AG04449 (cell line): Measurements from ENCODE around the gene NEURL1.

ENCODE experiments used
- CTCF ChIA-PET: fragments of 350-600 bp; formaldehyde crosslinking; extraction: SDS; loops from one replicate; lab custom pipeline; 2021; ENCODE audit warnings: antibody characterized with exemption; lab: Yijun Ruan, JAX
- POLR2A ChIA-PET: fragments of 400-600, 350-600 bp; formaldehyde crosslinking; extraction: SDS; loops from one replicate; lab custom pipeline; 2020; ENCODE audit warnings: antibody characterized with exemption, inconsistent platforms; lab: Yijun Ruan, JAX
- DNase-seq: peaks from one replicate; pipeline ENCODE4 v3.0.0-alpha.2; 2010; ENCODE audit warnings: low read depth, low spot score
- H3K4me3 ChIP-seq: 2 replicates; pipeline ENCODE4 v1.5.1; 2011; ENCODE audit warnings: low read depth, mild to moderate bottlenecking, control low read depth, low read length
- TF ChIP-seq, protein P1 (sequence below): IDR thresholded peaks from one replicate; pipeline ENCODE4 v1.5.1; 2011; ENCODE audit warnings: mild to moderate bottlenecking, moderate library complexity, low read length, control low read depth, inconsistent platforms; ENCODE audit not compliant: insufficient read depth; ENCODE audit errors: missing control alignments

NEURL1 gene

DNA sequence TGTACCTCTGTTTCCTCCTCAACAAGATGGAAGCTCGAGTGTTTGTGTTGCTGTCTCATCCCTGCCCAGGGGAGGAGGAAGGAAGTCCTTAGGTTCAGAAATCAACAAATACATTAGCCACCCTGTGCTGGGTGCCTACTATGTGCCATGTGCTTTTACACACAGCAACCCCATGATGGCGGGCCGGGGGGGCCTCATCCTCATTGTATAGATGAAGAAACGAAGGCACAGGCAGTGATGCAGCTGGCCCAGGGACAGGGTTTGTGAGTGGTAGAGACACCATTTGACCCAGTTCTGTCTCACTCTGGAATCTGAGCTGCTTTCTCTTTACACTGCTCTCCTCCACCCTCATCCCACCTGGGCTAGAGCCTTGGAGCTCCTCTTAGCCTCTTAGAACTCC is 39.5 kb upstream of the NEURL1 start:
- ChIA-PET POLR2A (no interaction called here), CTCF (interaction anchor here (1.1 to 6.8 kb wide), 2 partner anchors 27 to 31 kb away, joined by 3 to 84 read pairs; no protein-coding TSS in a partner anchor)
- no peak for DNase-seq
- TF ChIP-seq, protein P1, sequence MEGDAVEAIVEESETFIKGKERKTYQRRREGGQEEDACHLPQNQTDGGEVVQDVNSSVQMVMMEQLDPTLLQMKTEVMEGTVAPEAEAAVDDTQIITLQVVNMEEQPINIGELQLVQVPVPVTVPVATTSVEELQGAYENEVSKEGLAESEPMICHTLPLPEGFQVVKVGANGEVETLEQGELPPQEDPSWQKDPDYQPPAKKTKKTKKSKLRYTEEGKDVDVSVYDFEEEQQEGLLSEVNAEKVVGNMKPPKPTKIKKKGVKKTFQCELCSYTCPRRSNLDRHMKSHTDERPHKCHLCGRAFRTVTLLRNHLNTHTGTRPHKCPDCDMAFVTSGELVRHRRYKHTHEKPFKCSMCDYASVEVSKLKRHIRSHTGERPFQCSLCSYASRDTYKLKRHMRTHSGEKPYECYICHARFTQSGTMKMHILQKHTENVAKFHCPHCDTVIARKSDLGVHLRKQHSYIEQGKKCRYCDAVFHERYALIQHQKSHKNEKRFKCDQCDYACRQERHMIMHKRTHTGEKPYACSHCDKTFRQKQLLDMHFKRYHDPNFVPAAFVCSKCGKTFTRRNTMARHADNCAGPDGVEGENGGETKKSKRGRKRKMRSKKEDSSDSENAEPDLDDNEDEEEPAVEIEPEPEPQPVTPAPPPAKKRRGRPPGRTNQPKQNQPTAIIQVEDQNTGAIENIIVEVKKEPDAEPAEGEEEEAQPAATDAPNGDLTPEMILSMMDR = no peak
- no peak overlapping the region for H3K4me3 ChIP-seq

DNA sequence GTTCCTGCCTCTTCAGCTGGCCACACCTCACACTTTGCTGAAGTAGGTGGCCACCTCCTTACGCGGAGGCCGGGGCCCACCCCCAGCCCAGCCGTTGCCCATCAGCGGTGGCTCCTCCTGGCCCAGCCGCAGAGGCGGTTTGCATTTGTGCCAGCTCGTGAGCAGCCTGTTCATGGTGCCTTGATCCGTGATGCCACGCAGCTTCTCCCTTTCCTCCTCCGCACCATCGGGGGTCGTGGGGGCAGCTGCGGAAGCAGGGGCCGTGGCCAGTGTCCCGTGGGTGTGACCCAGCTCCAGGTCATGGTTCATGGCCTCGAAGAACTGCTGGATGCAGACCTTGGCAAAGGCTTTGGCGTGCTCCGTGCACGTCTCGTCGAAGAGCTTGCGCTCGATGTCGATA is 38.3 kb upstream of the NEURL1 start:
- CTCF ChIA-PET = interaction anchor here (0.9 to 1.4 kb wide), 3 partner anchors 14 to 27 kb away, joined by 3 to 4 read pairs (median 4); no protein-coding TSS in a partner anchor
- POLR2A ChIA-PET = no interaction called here
- no peak overlapping the region for H3K4me3 ChIP-seq
- no peak for DNase-seq
- TF ChIP-seq, protein P1 = no peak

DNA sequence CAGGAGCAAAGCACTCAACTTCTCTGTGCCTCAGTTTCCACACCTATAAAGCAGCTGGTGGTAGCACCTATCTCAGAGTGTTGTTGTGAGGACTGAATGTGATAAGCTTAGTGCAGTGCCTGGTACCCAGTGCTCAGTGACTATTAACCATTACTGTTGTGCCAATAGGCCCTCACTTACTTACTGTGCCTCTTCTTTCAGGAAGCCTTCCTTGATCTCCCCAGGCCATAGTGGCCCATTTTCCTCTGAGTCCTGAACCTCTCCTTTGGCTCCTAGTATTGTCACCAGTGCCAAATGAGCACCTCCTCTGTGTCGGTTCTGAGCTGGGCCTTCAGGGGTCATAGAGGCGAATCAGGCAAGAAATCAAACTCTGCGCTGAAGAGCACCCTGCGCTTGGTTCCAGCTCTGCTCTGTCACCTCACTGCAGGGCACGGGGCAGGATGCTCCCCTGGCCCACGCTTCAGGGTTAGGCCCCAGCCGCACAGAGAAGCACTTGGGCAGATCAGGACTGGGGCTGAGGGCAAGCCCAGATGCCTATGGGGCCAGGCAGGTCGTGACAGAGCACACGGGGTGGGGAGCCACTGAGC is 37.3 kb upstream of the NEURL1 start:
- H3K4me3 ChIP-seq = no peak overlapping the region
- ChIA-PET POLR2A (no interaction called here), CTCF (interaction anchor here (0.9 to 1.4 kb wide), 4 partner anchors 13 to 29 kb away, joined by 3 to 4 read pairs (median 4); no protein-coding TSS in a partner anchor)
- TF ChIP-seq, protein P1 = no peak
- DNase-seq = no peak

DNA sequence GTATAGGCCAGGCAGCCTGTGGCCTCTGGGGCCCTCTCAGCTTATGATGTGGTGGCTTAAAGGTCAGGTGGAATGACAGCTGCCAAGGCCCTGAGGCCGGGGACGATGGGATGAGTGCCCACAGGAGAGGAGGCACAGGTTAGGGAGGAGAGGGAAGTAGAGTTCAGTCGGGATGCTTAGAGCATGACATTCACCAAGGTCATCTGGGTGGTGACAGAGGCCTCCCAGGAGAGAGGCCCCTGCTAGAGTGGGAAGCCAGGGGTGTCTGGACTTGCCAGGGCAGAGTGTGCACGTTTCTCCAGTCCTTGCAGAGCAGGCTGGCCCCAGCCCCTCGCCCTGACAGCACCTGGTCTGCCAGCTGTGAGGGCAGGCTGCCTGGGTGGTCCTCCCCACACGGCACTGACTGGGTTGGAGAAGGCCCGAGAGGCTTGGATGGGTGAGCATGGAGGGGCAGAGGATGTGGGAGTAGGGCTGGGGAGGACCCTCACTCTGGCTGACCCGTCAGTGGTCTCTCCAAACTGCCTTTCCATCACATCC is 36.3 kb upstream of the NEURL1 start:
- POLR2A ChIA-PET = no interaction called here
- CTCF ChIA-PET = interaction anchor here (0.6 to 1.3 kb wide), 2 partner anchors 28 to 31 kb away, joined by 3 to 4 read pairs; no protein-coding TSS in a partner anchor
- no peak overlapping the region for H3K4me3 ChIP-seq
- TF ChIP-seq, protein P1 = no peak
- DNase-seq = no peak

DNA sequence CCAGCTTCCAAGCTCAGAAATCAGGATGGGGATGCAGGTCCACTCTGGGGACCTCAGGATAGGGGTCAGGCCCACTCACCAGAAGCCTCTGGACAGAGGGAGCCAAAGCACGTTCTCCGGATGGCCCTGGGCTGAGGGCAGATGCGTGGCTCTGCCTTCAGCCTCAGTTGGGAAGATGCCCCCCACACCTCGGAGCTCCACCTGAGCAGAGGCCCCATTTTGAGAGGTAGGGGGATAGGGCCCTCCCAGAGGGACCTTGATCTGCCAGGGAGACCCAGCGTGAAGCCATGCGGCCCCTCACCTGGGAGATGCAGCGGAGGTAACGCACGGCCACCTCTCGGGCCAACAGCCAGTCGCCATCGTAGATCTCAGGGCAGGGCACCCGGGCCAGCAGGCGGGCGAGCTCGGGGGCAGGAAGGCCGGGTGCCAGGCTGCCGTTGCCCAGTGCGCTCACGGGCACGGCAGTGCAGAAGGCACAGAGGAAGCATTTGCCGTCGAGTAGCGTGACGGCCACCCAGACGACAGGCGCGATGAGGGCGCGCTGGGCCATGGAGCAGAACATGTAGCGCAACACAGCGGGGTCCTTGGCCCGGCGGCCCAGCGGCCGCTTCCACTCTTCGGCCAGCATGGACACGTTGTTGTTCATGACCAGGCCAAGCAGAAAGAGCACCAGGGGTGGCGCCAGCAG is 35.5 kb upstream of the NEURL1 start:
- POLR2A ChIA-PET = no interaction called here
- no peak overlapping the region for H3K4me3 ChIP-seq
- no peak for DNase-seq
- TF ChIP-seq, protein P1 = no peak
- CTCF ChIA-PET = interaction anchor here (0.6 to 1.3 kb wide), 2 partner anchors 27 to 30 kb away, joined by 3 to 4 read pairs; no protein-coding TSS in a partner anchor

DNA sequence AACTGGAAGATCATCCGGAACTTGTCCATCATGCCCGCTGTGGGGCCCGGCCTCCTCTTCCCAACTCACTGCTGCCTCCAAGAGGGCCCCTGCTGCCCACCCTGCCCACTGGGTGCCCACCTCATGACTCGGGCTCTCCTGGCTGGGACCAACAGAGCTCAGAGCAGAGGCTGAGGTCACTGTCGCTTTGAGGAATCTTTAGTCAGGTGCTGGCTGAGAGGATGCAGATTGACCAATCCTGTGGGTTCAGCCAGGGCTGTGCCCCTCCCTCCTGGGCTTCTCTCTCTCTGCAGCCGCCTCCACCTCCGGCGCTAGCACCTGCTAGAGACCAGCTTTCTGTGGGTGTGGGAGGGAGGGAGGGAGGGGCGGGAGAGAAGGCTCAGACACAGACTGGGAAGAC is 34.8 kb upstream of the NEURL1 start, which contains the start of gene CALHM1:
Gene CALHM1, minus strand, starts transcription at position 181 of the 400 bp plus-strand sequence. Its CDS starts 149 bp downstream, at position 32.
- H3K4me3 ChIP-seq = no peak within 1 kb of the TSS
- ChIA-PET CTCF (no interaction called here), POLR2A (no interaction called here)
- TF ChIP-seq, protein P1 = no peak
- DNase-seq = no peak
